ENCODE results near the gene MANF. TPM values are rescaled to one million over a fixed set of nuclear protein-coding genes. Genes with fewer than 3 reads are reported as not detected.

Gene MANF
- total RNA-seq, 1 donor from 2014 or later = 208 TPM

DNA sequence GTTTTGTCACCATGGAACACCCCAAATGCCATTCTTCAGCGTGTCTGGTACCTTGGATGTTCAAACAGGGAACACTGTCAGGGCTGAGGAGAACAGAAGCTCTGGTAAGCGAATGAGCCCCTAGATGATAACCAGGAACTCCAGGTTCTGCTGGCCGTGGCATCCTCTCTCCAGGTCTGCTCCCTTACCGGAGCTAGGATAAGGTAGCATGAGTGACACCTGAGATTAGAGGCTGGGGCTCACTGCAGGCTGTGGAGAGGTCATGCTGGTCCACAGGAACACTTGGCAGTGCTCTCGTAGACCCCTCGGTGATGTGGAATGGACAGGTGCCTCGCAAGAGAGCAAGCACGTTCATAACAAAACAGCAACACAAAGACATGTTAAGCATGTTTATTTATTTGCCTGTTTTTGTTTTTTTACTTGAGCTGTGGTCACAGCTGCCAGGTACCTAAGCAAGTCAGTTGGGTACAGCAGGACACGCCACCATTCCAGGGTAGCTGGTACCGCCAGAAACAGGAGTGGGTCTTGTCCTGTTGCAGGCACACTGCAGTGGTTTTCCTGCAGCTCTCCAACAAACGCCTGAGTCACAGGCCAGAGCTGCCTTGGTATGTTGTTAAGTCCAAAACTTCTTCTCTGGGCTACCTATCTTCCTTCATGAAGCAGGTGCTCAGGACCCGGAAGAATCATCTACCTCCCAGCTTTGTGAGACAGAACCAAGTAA lies 10.6 kb downstream of the MANF start:
- H3K27me3 Mint-ChIP-seq (ENCODE audit: insufficient read depth) = no peaks in the 10 kb centered on the region
- H3K9me3 Mint-ChIP-seq = no peaks in the 10 kb centered on the region
- H3K4me3 Mint-ChIP-seq = no peak overlapping the region
- no peak for DNase-seq (ENCODE audit: low spot score)
- peaks cover 36% of the 10 kb centered on the region for H3K4me1 Mint-ChIP-seq (ENCODE audit: low read depth)
- intact Hi-C loops (cut with micrococcal nuclease) = loop anchor here (10.0 kb wide), 1 partner anchor 579 kb away; the partner anchor contains the start of genes ABHD14A and ABHD14B
- H3K36me3 Mint-ChIP-seq (ENCODE audit: low read depth) = peaks cover 37% of the 10 kb centered on the region
- peak overlapping the region; percentile 44 for H3K27ac Mint-ChIP-seq

DNA sequence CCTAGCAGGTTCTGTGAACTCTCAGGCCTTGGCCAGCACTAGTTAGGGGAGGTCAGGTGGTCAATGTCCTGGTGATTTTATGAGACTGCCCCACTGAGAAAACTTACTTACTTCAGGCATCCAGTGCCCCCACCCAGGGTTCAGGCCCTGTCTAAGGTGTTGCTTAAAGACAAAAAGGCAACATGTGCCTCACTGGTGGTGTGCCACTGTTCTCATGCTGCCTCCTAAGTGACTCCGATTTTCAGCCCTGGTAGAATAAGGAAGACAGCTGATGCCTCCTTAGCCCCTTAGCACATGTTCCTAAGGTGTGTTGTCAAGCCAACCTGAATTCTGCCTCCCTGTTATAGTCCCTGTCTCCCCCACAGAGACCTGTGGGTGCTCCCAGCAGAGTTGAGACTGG lies 11.3 kb downstream of the MANF start:
- H3K4me3 Mint-ChIP-seq = no peak overlapping the region
- H3K27ac Mint-ChIP-seq = no peak overlapping the region
- H3K27me3 Mint-ChIP-seq (ENCODE audit: insufficient read depth) = no peaks in the 10 kb centered on the region
- peaks cover 40% of the 10 kb centered on the region for H3K36me3 Mint-ChIP-seq (ENCODE audit: low read depth)
- intact Hi-C loops (cut with micrococcal nuclease) = loop anchor here (10.0 kb wide), 1 partner anchor 578 kb away; the partner anchor contains the start of genes ABHD14A and ABHD14B
- no peaks in the 10 kb centered on the region for H3K9me3 Mint-ChIP-seq
- no peak for DNase-seq (ENCODE audit: low spot score)
- H3K4me1 Mint-ChIP-seq (ENCODE audit: low read depth) = peaks cover 34% of the 10 kb centered on the region

DNA sequence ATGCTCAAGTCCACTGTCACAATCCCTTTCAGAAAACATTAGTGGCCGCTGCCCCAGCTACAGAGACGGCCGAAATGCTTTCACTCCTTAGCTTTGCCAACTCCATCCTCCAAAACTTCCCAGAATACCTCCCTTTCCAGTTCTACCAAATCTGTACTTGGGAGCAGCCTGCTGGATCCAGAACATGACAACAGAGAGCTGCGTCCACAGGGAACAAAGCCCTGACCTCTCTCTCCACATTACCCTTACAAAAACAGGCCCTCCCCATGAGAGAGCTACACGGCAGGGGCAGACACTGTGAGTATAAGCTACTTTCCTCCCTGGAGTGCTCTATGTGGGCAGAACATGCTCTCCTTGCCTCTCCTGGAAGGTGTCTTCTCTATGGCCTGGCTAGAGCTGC lies 12.3 kb downstream of the MANF start:
- intact Hi-C loops (cut with micrococcal nuclease) = loop anchor here (10.0 kb wide), 1 partner anchor 577 kb away; the partner anchor contains the start of genes ABHD14A and ABHD14B
- H3K9me3 Mint-ChIP-seq = no peaks in the 10 kb centered on the region
- H3K27me3 Mint-ChIP-seq (ENCODE audit: insufficient read depth) = no peaks in the 10 kb centered on the region
- H3K4me3 Mint-ChIP-seq = no peak overlapping the region
- H3K36me3 Mint-ChIP-seq (ENCODE audit: low read depth) = peaks cover 45% of the 10 kb centered on the region
- DNase-seq (ENCODE audit: low spot score) = no peak
- H3K27ac Mint-ChIP-seq = no peak overlapping the region
- peaks cover 34% of the 10 kb centered on the region for H3K4me1 Mint-ChIP-seq (ENCODE audit: low read depth)

DNA sequence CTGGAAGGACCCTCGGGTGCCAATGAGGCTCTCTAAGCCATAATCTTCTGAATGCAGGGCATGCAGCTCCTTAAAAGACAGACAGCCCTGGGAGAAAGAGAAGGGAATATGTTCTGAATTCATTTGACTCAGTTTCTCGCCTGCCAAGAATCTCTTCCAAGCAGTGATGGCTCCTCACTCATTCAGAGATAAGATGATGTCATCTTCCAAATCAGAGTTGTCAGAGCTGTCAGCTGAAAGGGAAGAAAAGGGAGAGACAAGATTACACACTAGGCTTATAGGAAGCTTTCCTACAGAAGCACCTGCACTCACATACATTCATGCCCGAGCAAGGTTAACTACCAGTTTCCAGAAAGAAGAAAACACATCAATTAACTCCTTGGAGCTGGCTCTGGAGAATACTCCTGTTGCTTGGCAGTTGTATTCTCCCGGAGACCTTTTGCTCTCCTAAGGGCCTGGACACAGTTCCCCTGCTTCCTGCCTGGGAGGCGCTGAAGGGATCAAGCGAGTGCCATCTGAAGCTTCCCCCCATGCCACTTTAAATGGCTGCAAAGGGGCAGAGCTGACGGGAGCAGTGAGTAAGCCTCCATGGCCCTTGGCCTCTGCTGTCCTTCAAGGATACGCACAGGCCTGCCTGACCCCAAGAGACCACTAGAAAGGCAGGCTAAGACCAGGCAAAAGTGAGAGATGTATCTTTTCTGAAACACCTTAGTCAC lies 13.7 kb downstream of the MANF start:
- Mint-ChIP-seq H3K27me3 (ENCODE audit: insufficient read depth) (no peaks in the 10 kb centered on the region), H3K9me3 (no peaks in the 10 kb centered on the region), H3K4me3 (no peak overlapping the region), H3K27ac (no peak overlapping the region), H3K4me1 (ENCODE audit: low read depth) (peaks cover 34% of the 10 kb centered on the region), H3K36me3 (ENCODE audit: low read depth) (peaks cover 43% of the 10 kb centered on the region)
- intact Hi-C loops (cut with micrococcal nuclease) = loop anchor here (10.0 kb wide), 1 partner anchor 576 kb away; the partner anchor contains the start of genes ABHD14A and ABHD14B
- no peak for DNase-seq (ENCODE audit: low spot score)

DNA sequence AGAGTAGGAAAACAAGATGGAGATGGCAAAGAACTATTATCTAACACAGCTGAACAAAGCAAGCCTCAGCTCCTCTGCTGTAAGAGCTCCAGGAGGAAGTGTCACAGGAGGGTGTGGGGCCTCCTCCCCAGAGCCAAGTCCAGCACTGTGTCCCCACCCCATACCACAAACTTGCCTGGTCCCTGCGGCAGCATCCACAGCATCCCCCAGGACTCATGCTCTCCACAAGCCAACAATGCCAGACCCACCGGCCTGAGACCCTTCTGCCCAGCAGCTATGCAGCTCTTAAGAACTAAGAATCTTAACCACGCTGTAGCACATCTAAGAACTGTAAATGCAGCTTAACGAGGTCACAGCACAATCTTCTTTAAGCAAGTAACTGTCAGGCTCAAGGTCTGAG lies 15.1 kb downstream of the MANF start:
- no peak overlapping the region for H3K27ac Mint-ChIP-seq
- no peak for DNase-seq (ENCODE audit: low spot score)
- H3K36me3 Mint-ChIP-seq (ENCODE audit: low read depth) = peaks cover 38% of the 10 kb centered on the region
- intact Hi-C loops (cut with micrococcal nuclease) = no loop called here
- H3K4me1 Mint-ChIP-seq (ENCODE audit: low read depth) = peaks cover 26% of the 10 kb centered on the region
- H3K9me3 Mint-ChIP-seq = no peaks in the 10 kb centered on the region
- no peak overlapping the region for H3K4me3 Mint-ChIP-seq
- H3K27me3 Mint-ChIP-seq (ENCODE audit: insufficient read depth) = no peaks in the 10 kb centered on the region

DNA sequence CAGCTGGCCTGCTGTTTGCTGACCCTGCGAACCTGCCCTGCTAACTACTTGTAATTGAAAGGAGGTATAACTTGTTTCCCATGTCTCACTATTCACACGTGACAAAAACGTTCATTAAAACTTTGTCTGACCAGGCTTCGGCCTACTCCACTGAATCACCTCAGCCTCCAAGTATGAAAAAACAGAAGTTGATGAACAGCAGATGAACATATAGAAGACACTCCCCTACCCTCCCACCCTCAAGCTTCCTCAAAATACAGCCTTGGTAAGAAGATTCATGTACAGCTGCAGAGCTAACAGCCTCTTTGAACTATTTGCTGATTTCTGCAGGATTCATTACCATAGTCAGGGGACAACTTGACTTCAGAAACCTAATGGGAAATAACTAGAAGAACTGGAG lies 16.6 kb downstream of the MANF start:
- no peaks in the 10 kb centered on the region for H3K27me3 Mint-ChIP-seq (ENCODE audit: insufficient read depth)

DNA sequence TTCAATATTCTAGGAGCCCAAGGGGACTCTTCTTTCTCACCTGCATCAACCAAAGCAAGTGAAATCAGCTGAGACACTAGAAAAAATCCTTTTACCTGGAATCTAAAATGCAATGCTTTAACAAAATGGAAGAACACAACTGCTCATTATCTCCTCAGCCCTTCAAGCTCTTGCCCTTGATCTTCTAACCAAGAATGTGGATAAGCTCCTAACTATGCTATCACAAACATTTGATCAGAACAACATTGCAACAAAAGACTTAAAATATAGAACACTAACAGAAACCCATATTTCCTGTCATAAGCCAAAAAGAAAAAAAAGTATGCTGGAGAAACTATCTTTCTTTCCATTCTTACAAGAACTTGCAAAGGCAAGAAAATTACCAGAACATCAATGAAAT lies 18.6 kb downstream of the MANF start:
- intact Hi-C loops (cut with micrococcal nuclease) = no loop called here
- peak overlapping the region; percentile 82 for H3K27ac Mint-ChIP-seq

More for the DNA sequence above, 16.6 kb downstream of the MANF start:
- H3K4me1 Mint-ChIP-seq (ENCODE audit: low read depth) = peaks cover 14% of the 10 kb centered on the region
- no peaks in the 10 kb centered on the region for H3K9me3 Mint-ChIP-seq
- peaks cover 34% of the 10 kb centered on the region for H3K36me3 Mint-ChIP-seq (ENCODE audit: low read depth)
- intact Hi-C loops (cut with micrococcal nuclease) = no loop called here
- H3K4me3 Mint-ChIP-seq = no peak overlapping the region
- DNase-seq (ENCODE audit: low spot score) = no peak
- H3K27ac Mint-ChIP-seq = no peak overlapping the region

DNA sequence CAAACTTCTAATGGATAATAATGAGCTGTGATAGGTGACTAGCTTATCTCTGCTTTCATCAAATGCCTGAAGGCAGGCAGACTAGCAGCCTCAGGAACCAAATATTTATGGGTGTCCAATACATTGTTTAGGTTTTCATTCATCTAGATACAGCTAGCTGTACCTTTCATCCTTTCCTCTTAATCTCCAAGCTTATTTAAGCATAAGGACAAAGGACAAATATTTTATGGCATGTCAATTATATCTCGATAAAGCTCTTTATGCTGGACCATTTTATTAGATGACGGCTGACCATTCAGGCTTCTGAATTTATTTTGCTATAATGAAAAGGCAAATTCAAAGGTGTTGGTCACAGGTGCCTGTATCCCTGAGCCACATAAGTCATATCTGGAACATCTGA lies 22.9 kb downstream of the MANF start:
- no peak overlapping the region for H3K27ac Mint-ChIP-seq
- peaks cover 20% of the 10 kb centered on the region for H3K4me1 Mint-ChIP-seq (ENCODE audit: low read depth)
- DNase-seq (ENCODE audit: low spot score) = no peak
- no peak overlapping the region for H3K4me3 Mint-ChIP-seq
- H3K36me3 Mint-ChIP-seq (ENCODE audit: low read depth) = peaks cover 40% of the 10 kb centered on the region
- no peaks in the 10 kb centered on the region for H3K27me3 Mint-ChIP-seq (ENCODE audit: insufficient read depth)
- intact Hi-C loops (cut with micrococcal nuclease) = no loop called here
- H3K9me3 Mint-ChIP-seq = no peaks in the 10 kb centered on the region

More for the DNA sequence above, 18.6 kb downstream of the MANF start:
- Mint-ChIP-seq H3K36me3 (ENCODE audit: low read depth) (peaks cover 28% of the 10 kb centered on the region), H3K4me3 (no peak overlapping the region), H3K27me3 (ENCODE audit: insufficient read depth) (no peaks in the 10 kb centered on the region), H3K9me3 (no peaks in the 10 kb centered on the region), H3K4me1 (ENCODE audit: low read depth) (peaks cover 11% of the 10 kb centered on the region)
- no peak for DNase-seq (ENCODE audit: low spot score)

DNA sequence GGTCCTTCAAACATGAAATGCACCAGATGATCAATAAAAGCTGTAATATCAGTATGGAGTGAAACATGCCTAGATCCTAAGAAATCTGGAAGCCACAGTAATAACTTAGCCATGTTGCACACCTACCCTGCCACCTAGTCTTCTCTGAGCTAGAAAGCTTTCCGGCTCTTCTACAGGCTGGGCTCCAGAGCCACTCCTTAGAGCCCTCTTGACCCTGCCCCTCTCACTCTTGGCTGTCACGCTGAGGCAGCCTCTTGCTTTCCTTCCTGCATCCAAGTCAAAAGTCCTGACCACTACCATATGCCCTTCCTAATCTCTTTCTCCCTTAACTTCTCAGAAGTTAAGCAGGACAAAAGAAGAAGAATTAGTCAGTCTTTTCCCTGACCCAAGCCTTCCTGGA lies 23.7 kb downstream of the MANF start:
- no peak overlapping the region for H3K27ac Mint-ChIP-seq
- intact Hi-C loops (cut with micrococcal nuclease) = no loop called here
- H3K4me3 Mint-ChIP-seq = no peak overlapping the region
- no peak for DNase-seq (ENCODE audit: low spot score)
- H3K4me1 Mint-ChIP-seq (ENCODE audit: low read depth) = peaks cover 14% of the 10 kb centered on the region
- H3K36me3 Mint-ChIP-seq (ENCODE audit: low read depth) = peaks cover 34% of the 10 kb centered on the region
- no peaks in the 10 kb centered on the region for H3K27me3 Mint-ChIP-seq (ENCODE audit: insufficient read depth)
- H3K9me3 Mint-ChIP-seq = no peaks in the 10 kb centered on the region

DNA sequence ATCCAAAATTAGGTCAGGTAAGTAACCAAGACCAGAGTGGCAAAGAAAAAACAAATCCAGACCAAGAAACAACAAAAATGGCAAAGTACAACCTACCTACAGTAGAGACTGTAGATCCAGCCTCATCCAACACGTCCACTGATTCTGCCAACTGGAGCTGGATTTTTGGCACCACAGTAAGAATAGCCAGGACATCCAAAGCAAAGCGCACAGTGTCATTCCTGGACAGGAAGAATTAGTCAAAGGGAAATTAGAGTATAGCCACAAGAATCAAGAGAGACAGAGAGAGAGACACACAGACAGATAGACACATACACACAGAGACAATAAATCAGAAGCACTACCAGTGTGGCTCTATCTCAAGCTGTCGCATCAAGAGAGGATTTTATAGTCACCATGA lies 37.1 kb downstream of the MANF start:
- no peaks in the 10 kb centered on the region for H3K9me3 Mint-ChIP-seq
- DNase-seq (ENCODE audit: low spot score) = no peak
- H3K4me1 Mint-ChIP-seq (ENCODE audit: low read depth) = no peaks in the 10 kb centered on the region
- no peak overlapping the region for H3K4me3 Mint-ChIP-seq
- H3K36me3 Mint-ChIP-seq (ENCODE audit: low read depth) = peaks cover 22% of the 10 kb centered on the region
- H3K27me3 Mint-ChIP-seq (ENCODE audit: insufficient read depth) = no peaks in the 10 kb centered on the region
- H3K27ac Mint-ChIP-seq = no peak overlapping the region
- intact Hi-C loops (cut with micrococcal nuclease) = no loop called here

DNA sequence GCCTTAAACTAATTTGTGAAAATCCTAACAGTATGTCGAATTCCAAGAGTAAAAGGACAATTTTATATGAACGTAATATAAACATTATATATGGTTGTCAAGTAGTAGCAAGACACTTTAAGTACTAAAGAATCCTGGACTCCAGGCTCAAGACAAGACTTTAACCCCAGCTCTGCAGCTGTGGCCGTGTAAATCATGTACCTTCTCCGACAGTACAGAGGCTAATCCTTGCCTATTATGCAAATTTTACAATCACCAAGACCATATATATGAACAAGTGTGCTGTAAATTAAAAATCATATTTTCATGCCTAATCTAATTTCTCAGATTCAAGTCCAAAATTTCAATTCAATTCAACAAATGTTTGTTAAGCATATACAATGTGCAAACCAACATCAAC lies 41.8 kb downstream of the MANF start:
- H3K27ac Mint-ChIP-seq = no peak overlapping the region
- H3K9me3 Mint-ChIP-seq = no peaks in the 10 kb centered on the region
- no peak for DNase-seq (ENCODE audit: low spot score)
- H3K4me1 Mint-ChIP-seq (ENCODE audit: low read depth) = no peaks in the 10 kb centered on the region
- no peaks in the 10 kb centered on the region for H3K27me3 Mint-ChIP-seq (ENCODE audit: insufficient read depth)
- H3K4me3 Mint-ChIP-seq = no peak overlapping the region
- peaks cover 26% of the 10 kb centered on the region for H3K36me3 Mint-ChIP-seq (ENCODE audit: low read depth)
- intact Hi-C loops (cut with micrococcal nuclease) = no loop called here

DNA sequence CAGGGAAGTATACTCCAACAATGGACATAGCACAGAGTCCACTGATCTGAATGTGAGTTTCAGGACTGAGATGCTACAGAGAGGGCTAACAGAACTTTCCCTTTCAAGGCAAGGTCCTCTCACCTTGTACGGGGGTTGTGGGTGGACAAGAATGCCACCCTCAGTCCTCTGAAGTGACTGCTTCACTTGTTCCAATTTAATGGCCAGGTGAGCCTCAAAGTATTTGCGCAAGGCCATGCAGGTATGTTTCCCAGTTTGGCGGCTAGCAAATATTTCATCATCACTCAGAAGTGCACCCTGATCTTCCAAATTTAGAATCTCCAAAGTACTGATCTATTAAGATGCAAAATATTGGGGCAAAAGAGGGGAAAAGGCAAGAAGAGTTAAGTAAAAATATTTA lies 44.0 kb downstream of the MANF start:
- H3K9me3 Mint-ChIP-seq = no peaks in the 10 kb centered on the region
- no peak for DNase-seq (ENCODE audit: low spot score)
- intact Hi-C loops (cut with micrococcal nuclease) = no loop called here
- H3K27ac Mint-ChIP-seq = no peak overlapping the region
- H3K4me1 Mint-ChIP-seq (ENCODE audit: low read depth) = no peaks in the 10 kb centered on the region
- H3K36me3 Mint-ChIP-seq (ENCODE audit: low read depth) = peaks cover 28% of the 10 kb centered on the region
- no peaks in the 10 kb centered on the region for H3K27me3 Mint-ChIP-seq (ENCODE audit: insufficient read depth)
- H3K4me3 Mint-ChIP-seq = no peak overlapping the region

DNA sequence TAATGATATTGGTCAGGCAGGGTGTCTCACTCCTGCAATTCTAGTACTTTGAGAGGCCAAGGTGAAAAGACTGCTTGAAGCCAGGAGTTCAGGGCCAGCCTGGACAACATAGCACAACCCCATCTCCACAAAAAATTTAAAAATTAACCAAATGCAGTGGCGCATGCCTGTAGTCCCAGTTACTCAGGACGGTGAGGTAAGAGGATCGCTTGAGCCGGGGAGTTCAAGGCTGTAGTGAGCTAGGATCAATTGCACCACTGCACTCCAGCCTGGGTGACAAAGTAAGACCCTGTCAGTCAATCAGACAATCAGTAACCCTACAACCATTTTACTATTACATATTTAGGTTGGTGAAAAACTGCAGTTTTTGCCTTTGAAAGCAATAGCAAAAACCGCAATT lies 49.0 kb downstream of the MANF start:
- intact Hi-C loops (cut with micrococcal nuclease) = loop anchor here (2.0 kb wide), 1 partner anchor 43 kb away; the partner anchor contains the start of gene RBM15B
- Mint-ChIP-seq H3K4me3 (no peak overlapping the region), H3K4me1 (ENCODE audit: low read depth) (peaks cover 10% of the 10 kb centered on the region), H3K36me3 (ENCODE audit: low read depth) (peaks cover 34% of the 10 kb centered on the region), H3K27me3 (ENCODE audit: insufficient read depth) (no peaks in the 10 kb centered on the region), H3K27ac (no peak overlapping the region), H3K9me3 (no peaks in the 10 kb centered on the region)
- DNase-seq (ENCODE audit: low spot score) = no peak
